ENCODE data around the gene GLT6D1. TPM values are rescaled to one million over a fixed set of nuclear protein-coding genes. Genes with fewer than 3 reads are reported as not detected.

GLT6D1 gene
- polyA plus RNA-seq (2013, experiment 1 of 4): not detected
- polyA plus RNA-seq (2013, experiment 2 of 4): not detected
- polyA plus RNA-seq (2013, experiment 3 of 4): not detected
- not detected for polyA plus RNA-seq (2013, experiment 4 of 4)

DNA sequence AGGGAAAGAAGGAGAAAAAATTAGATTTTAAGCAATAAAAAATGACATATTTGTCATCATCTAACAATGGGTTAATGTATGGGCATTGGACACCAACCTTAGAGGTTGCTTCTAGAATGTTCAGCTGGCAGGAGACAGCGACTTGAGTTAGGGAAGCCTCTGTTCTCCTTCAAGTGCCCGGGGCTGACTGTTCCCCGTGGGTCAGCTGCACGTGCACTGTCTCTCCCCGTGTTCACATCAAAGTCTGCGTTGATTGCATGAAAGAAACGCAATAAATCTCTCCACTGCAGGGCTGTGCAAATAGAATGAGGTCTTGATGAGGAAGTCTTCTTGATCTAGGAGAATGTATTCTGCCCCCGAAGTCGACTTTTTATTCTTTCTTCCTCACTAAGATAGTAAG lies at the start of gene GLT6D1:
GLT6D1 (minus strand) TSS at position 345 of the 400 bp plus-strand sequence. CDS start 353 bp downstream, outside the sequence.
- Histone ChIP-seq H3K27ac (ENCODE audit: insufficient read depth, low read depth, low read length, poor library complexity, severe bottlenecking) (no peak within 1 kb of the TSS), H3K4me3 (ENCODE audit: insufficient read depth, low read depth, low read length) (no peak within 1 kb of the TSS), H3K9me3 (ENCODE audit: control insufficient read depth, low read length) (no peaks in the 10 kb centered on the region), H3K4me1 (ENCODE audit: control insufficient read depth, insufficient read depth, low read length) (no peaks in the 10 kb centered on the region), H3K36me3 (ENCODE audit: control insufficient read depth, insufficient read depth, low read length) (no peaks in the 10 kb centered on the region), H3K27me3 (ENCODE audit: control insufficient read depth, insufficient read depth, low read length, poor library complexity, severe bottlenecking) (no peaks in the 10 kb centered on the region)
- 91 to 93% methylated on average over 7 to 9 of the region's 9 CpGs for WGBS, 2 experiments

GRCh38 chr9:135689011-135689410 lies 49.7 kb upstream of the GLT6D1 start:
- Histone ChIP-seq H3K4me3 (ENCODE audit: insufficient read depth, low read depth, low read length) (no peak overlapping the region), H3K27ac (ENCODE audit: insufficient read depth, low read depth, low read length, poor library complexity, severe bottlenecking) (no peak overlapping the region), H3K27me3 (ENCODE audit: control insufficient read depth, insufficient read depth, low read length, poor library complexity, severe bottlenecking) (no peaks in the 10 kb centered on the region), H3K9me3 (ENCODE audit: control insufficient read depth, low read length) (no peaks in the 10 kb centered on the region), H3K4me1 (ENCODE audit: control insufficient read depth, insufficient read depth, low read length) (no peaks in the 10 kb centered on the region), H3K36me3 (ENCODE audit: control insufficient read depth, insufficient read depth, low read length) (no peaks in the 10 kb centered on the region)
- WGBS, 2 experiments: 94 to 96% methylated on average over 10 of the region's 10 CpGs

DNA sequence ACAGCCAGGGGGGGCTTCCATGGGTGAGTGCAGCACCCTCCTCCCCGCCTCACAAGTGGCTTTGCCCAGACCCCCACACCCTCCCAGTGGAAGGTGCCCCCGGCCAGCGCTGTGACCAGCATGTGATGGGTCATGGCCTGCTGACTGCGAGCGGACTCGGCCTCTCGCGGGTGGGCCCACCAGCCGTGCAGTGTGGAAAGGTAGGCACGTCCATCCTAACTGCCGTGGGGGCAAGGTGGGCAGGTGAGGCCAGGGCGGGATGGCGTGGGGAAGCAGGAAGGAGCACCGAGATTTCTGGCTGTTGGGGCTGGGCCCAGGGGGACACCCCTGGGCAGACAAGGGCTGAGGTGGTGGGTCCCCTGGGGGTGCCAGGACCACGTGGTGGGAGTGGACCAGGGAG lies 47.9 kb upstream of the GLT6D1 start:
- Histone ChIP-seq H3K4me1 (ENCODE audit: control insufficient read depth, insufficient read depth, low read length) (no peaks in the 10 kb centered on the region), H3K36me3 (ENCODE audit: control insufficient read depth, insufficient read depth, low read length) (no peaks in the 10 kb centered on the region), H3K9me3 (ENCODE audit: control insufficient read depth, low read length) (no peaks in the 10 kb centered on the region), H3K27ac (ENCODE audit: insufficient read depth, low read depth, low read length, poor library complexity, severe bottlenecking) (no peak overlapping the region), H3K27me3 (ENCODE audit: control insufficient read depth, insufficient read depth, low read length, poor library complexity, severe bottlenecking) (no peaks in the 10 kb centered on the region), H3K4me3 (ENCODE audit: insufficient read depth, low read depth, low read length) (no peak overlapping the region)
- WGBS, 2 experiments: 93 to 94% methylated on average over 15 of the region's 15 CpGs

GRCh38 chr9:135684691-135685090 lies 45.4 kb upstream of the GLT6D1 start:
- H3K36me3 ChIP-seq (ENCODE audit: control insufficient read depth, insufficient read depth, low read length): no peaks in the 10 kb centered on the region
- no peaks in the 10 kb centered on the region for H3K4me1 ChIP-seq (ENCODE audit: control insufficient read depth, insufficient read depth, low read length)
- H3K27me3 ChIP-seq (ENCODE audit: control insufficient read depth, insufficient read depth, low read length, poor library complexity, severe bottlenecking): no peaks in the 10 kb centered on the region
- H3K27ac ChIP-seq (ENCODE audit: insufficient read depth, low read depth, low read length, poor library complexity, severe bottlenecking): no peak overlapping the region
- no peak overlapping the region for H3K4me3 ChIP-seq (ENCODE audit: insufficient read depth, low read depth, low read length)
- WGBS, 2 experiments: 87 to 89% methylated on average over 17 of the region's 17 CpGs
- no peaks in the 10 kb centered on the region for H3K9me3 ChIP-seq (ENCODE audit: control insufficient read depth, low read length)

DNA sequence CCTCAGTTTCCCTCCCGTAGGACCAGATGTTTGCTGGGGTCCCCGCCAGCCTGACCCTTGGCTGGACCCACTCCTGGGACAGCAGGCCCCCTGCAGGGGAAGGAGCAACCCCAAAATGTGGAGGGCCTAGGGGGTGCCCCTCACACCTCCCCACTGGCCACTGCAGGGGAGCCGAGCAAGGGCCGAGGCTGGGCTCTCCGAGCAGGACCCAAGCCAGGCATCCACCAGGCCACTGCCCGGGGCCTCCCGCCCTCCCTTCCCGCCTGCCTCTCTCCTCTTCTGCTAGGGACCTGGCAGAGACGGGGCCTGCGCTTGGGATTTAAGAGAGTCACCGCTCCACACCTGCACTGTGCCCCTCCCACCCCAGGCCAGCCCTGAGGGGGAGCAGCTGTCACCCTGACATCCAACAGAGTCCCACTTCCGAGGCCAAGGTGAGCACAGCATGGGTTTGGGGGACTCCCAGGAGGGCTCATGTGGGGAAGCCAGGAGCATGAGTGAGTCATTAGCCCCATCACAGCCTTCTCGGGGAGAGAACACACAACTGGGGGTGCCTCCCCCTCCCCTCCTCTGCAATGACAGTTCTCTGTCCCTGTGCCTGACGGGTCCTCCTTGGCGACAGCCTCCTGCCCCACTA lies 44.2 kb upstream of the GLT6D1 start:
- Histone ChIP-seq H3K27ac (ENCODE audit: insufficient read depth, low read depth, low read length, poor library complexity, severe bottlenecking) (no peak overlapping the region), H3K9me3 (ENCODE audit: control insufficient read depth, low read length) (no peaks in the 10 kb centered on the region), H3K4me1 (ENCODE audit: control insufficient read depth, insufficient read depth, low read length) (no peaks in the 10 kb centered on the region), H3K27me3 (ENCODE audit: control insufficient read depth, insufficient read depth, low read length, poor library complexity, severe bottlenecking) (no peaks in the 10 kb centered on the region), H3K4me3 (ENCODE audit: insufficient read depth, low read depth, low read length) (no peak overlapping the region), H3K36me3 (ENCODE audit: control insufficient read depth, insufficient read depth, low read length) (no peaks in the 10 kb centered on the region)
- WGBS, 2 experiments: 87 to 93% methylated on average over 15 of the region's 15 CpGs

DNA sequence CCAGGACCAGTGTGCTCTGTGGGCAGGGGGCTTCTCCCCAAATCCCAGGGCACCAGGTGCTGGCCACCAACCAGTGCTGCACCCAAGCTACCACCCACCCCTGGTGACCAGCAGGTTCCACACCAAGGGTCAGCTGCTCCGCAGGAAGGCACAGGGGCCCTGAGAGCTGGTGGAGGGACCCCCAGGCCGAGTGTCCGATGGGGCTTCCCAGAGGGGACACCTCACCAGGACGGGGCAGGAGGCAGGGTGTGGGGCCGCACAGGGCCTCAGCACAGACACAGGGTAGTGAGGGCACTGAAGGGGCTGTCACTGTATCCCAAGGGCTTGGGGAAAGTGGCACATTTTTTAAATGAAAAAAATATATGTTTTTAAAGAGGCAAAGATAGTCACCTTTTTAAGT lies 41.8 kb upstream of the GLT6D1 start:
- 92 to 94% methylated on average over 5 of the region's 5 CpGs for WGBS, 2 experiments
- Histone ChIP-seq H3K27ac (ENCODE audit: insufficient read depth, low read depth, low read length, poor library complexity, severe bottlenecking) (no peak overlapping the region), H3K4me3 (ENCODE audit: insufficient read depth, low read depth, low read length) (no peak overlapping the region), H3K36me3 (ENCODE audit: control insufficient read depth, insufficient read depth, low read length) (no peaks in the 10 kb centered on the region), H3K4me1 (ENCODE audit: control insufficient read depth, insufficient read depth, low read length) (no peaks in the 10 kb centered on the region), H3K9me3 (ENCODE audit: control insufficient read depth, low read length) (no peaks in the 10 kb centered on the region), H3K27me3 (ENCODE audit: control insufficient read depth, insufficient read depth, low read length, poor library complexity, severe bottlenecking) (no peaks in the 10 kb centered on the region)

DNA sequence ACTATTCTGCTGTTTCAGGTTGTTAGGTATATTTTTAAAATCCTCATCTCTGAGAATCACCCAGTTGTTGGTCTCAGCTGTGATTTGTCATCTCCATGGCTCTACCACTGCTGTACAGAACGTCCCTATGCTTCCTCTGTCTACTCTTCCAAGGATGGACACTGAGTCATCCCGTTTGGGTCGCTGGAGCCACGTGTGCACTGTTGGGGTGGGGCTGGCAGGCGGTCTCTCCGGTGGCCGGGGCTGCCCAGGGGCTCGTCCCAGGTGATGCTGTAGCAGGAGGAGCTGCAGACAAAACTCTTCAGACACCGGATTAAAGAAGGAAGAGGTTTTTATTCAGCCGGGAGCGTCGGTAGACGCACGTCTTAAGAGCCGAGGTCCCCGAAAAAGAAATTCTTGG lies 40.7 kb upstream of the GLT6D1 start:
- WGBS, 2 experiments: 76 to 79% methylated on average over 16 of the region's 16 CpGs
- no peak overlapping the region for H3K27ac ChIP-seq (ENCODE audit: insufficient read depth, low read depth, low read length, poor library complexity, severe bottlenecking)
- no peak overlapping the region for H3K4me3 ChIP-seq (ENCODE audit: insufficient read depth, low read depth, low read length)
- no peaks in the 10 kb centered on the region for H3K4me1 ChIP-seq (ENCODE audit: control insufficient read depth, insufficient read depth, low read length)
- H3K27me3 ChIP-seq (ENCODE audit: control insufficient read depth, insufficient read depth, low read length, poor library complexity, severe bottlenecking): no peaks in the 10 kb centered on the region
- no peaks in the 10 kb centered on the region for H3K36me3 ChIP-seq (ENCODE audit: control insufficient read depth, insufficient read depth, low read length)
- no peaks in the 10 kb centered on the region for H3K9me3 ChIP-seq (ENCODE audit: control insufficient read depth, low read length)

DNA sequence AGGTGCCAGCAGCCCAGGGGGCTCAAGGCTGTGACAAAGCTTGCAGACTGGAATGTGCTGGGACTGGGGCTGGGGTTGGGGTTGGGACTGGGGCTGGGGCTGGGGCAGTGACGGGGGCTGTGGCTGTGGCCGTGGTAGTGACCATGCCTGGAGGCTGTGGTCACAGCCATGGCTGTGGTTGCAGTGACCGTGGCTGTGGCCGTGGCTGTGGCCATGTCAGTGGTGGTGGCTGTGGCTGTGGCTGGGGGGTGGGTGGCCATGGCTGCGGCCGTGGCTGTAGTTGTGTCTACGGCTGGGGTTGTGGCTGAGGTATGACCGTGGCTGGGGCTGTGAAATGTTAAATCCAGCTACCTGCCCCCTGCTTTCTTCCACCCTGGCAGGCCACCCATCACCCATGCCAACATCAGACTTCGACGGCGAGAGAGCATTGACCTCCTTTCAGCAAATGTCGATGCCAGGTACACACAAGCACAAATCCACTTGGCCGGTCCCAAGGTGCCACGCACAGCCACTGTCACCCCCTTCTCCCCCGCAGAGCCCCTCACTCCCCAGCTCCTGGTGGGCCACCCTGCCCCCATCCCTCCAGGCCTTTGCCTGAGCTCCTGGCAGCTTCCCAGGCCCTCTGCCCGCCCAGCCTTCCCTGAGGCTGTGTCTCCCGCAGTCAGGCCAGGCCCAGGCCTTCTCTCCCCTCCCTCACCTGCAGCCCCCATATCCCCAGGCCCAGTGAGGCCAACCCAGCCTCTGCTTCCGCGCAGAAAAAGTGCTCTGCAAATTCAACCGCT lies 39.1 kb upstream of the GLT6D1 start:
- Histone ChIP-seq H3K27ac (ENCODE audit: insufficient read depth, low read depth, low read length, poor library complexity, severe bottlenecking) (no peak overlapping the region), H3K9me3 (ENCODE audit: control insufficient read depth, low read length) (no peaks in the 10 kb centered on the region)
- WGBS, 2 experiments: 93% methylated on average over 20 of the region's 20 CpGs

GRCh38 chr9:135677641-135678168 lies 38.4 kb upstream of the GLT6D1 start:
- no peaks in the 10 kb centered on the region for H3K9me3 ChIP-seq (ENCODE audit: control insufficient read depth, low read length)
- H3K4me3 ChIP-seq (ENCODE audit: insufficient read depth, low read depth, low read length): no peak overlapping the region
- H3K27me3 ChIP-seq (ENCODE audit: control insufficient read depth, insufficient read depth, low read length, poor library complexity, severe bottlenecking): no peaks in the 10 kb centered on the region
- H3K27ac ChIP-seq (ENCODE audit: insufficient read depth, low read depth, low read length, poor library complexity, severe bottlenecking): no peak overlapping the region
- no peaks in the 10 kb centered on the region for H3K4me1 ChIP-seq (ENCODE audit: control insufficient read depth, insufficient read depth, low read length)
- no peaks in the 10 kb centered on the region for H3K36me3 ChIP-seq (ENCODE audit: control insufficient read depth, insufficient read depth, low read length)
- 92 to 93% methylated on average over 22 of the region's 22 CpGs for WGBS, 2 experiments

More for the DNA sequence above, 39.1 kb upstream of the GLT6D1 start:
- H3K4me1 ChIP-seq (ENCODE audit: control insufficient read depth, insufficient read depth, low read length): no peaks in the 10 kb centered on the region
- H3K27me3 ChIP-seq (ENCODE audit: control insufficient read depth, insufficient read depth, low read length, poor library complexity, severe bottlenecking): no peaks in the 10 kb centered on the region
- no peaks in the 10 kb centered on the region for H3K36me3 ChIP-seq (ENCODE audit: control insufficient read depth, insufficient read depth, low read length)
- no peak overlapping the region for H3K4me3 ChIP-seq (ENCODE audit: insufficient read depth, low read depth, low read length)

GRCh38 chr9:135676891-135677290 lies 37.6 kb upstream of the GLT6D1 start:
- Histone ChIP-seq H3K9me3 (ENCODE audit: control insufficient read depth, low read length) (no peaks in the 10 kb centered on the region), H3K27me3 (ENCODE audit: control insufficient read depth, insufficient read depth, low read length, poor library complexity, severe bottlenecking) (no peaks in the 10 kb centered on the region), H3K4me3 (ENCODE audit: insufficient read depth, low read depth, low read length) (no peak overlapping the region), H3K27ac (ENCODE audit: insufficient read depth, low read depth, low read length, poor library complexity, severe bottlenecking) (no peak overlapping the region), H3K36me3 (ENCODE audit: control insufficient read depth, insufficient read depth, low read length) (no peaks in the 10 kb centered on the region), H3K4me1 (ENCODE audit: control insufficient read depth, insufficient read depth, low read length) (no peaks in the 10 kb centered on the region)
- 93 to 94% methylated on average over 13 of the region's 13 CpGs for WGBS, 2 experiments

Measured in ectodermal cell (in vitro differentiated cells).